GM19238 (cell line): ENCODE results near the gene ATG10.
"Not testable (repeated sequence)": the region's sequence is repeated elsewhere in the genome, so short reads cannot be mapped to it uniquely, and the experiment has no call there.

Experiments
- DNase-seq: peaks from one replicate; pipeline ENCODE4 v3.0.0; 2011; ENCODE audit warnings: low spot score; ENCODE audit not compliant: insufficient read length

Gene ATG10

DNA sequence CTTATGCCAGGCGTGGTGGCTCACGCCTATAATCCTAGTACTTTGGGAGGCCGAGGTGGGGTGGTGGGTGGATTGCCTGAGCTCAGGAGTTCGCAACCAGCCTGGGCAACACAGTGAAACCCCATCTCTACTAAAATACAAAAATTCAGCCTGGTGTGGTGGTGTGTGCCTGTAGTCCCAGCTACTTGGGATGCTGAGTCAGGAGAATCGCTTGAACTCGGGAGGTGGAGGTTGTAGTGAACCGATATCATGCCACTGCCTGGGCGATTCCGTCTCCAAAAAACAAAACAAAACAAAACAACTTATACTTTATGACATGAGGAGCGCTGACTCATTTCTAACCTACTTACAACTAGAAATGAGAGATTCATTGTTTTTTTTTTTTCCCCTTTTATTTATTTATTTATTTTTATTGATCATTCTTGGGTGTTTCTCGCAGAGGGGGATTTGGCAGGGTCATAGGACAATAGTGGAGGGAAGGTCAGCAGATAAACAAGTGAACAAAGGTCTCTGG is 10.4 kb downstream of the ATG10 start:
- not testable (repeated sequence) for DNase-seq

DNA sequence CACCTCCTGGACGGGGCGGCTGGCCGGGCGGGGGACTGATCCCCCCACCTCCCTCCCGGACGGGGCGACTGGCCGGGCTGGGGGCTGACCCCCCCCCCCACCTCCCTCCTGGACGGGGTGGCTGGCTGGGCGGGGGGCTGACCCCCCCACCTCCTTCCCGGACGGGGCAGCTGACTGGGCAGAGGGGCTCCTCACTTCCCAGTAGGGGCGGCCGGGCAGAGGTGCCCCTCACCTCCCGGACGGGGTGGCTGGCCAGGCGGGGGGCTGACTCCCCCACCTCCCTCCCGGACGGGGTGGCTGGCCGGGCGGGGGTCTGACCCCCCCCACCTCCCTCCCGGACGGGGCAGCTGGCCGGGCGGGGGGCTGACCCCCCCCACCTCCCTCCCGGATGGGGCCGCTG is 11.3 kb downstream of the ATG10 start:
- DNase-seq, result not testable (repeated sequence)

GRCh38 chr5:81983563-81983962 is 11.7 kb downstream of the ATG10 start:
- DNase-seq, result not testable (repeated sequence)

DNA sequence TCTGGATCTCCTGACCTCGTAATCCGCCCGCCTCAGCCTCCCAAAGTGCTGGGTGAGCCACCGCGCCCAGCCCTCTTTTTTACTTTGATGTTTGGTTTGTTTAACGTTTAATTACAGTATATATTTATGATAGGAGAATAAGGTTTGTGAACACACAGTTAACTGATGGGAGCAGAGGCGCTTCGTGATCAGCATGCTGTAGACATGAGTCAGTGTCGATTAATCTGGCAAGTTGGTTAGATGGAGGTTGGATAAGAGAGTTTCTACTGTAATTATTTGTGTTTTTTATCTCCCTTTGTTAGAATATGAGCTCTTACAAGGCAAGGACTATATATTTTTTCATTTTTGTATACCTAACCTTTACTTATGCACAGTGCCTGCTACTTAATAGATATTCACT is 14.3 kb downstream of the ATG10 start:
- no peak for DNase-seq

- DNase-seq, result no peak
These were observed 17.4 kb downstream of the ATG10 start for GRCh38 chr5:81989204-81989603.

DNA sequence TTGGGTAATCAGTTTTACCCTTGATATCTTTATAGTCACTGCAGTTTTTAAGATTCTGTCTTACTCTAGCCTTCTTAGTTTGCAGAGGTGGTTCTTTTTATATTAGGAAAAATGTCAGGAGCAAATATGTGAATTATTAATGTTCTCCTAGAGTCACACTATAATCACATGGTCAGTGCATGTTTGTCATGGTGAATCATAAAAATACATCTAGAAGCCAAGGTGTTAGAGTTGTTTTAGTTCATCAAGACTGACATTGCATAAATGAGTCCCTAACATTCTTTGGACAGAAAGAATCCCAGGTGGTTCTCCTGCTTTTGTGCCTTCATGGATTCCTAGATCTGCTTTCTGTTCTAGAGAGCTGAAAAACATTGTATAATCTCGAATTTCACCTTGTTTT is 22.9 kb downstream of the ATG10 start:
- DNase-seq, result no peak

DNA sequence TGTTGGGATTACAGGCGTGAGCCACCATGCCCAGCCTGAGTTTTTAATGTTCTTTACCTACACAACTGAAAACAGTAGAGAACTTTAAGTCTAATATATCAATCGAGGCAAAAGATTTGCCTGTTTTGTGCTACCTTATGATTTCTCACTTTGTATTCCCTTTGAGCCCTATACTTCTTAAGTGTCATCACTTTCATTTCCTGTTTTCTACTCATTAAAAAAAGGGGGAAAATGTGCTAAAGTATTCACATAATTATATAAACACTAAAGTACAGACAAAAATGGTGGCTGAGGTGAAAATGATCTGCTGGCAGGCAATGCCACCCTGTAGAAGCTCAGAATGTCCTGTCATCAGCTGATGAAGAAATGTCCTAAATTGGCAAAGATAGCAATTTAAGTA is 23.6 kb downstream of the ATG10 start:
- no peak for DNase-seq

GRCh38 chr5:82004511-82004910 is 32.7 kb downstream of the ATG10 start:
- no peak for DNase-seq

DNA sequence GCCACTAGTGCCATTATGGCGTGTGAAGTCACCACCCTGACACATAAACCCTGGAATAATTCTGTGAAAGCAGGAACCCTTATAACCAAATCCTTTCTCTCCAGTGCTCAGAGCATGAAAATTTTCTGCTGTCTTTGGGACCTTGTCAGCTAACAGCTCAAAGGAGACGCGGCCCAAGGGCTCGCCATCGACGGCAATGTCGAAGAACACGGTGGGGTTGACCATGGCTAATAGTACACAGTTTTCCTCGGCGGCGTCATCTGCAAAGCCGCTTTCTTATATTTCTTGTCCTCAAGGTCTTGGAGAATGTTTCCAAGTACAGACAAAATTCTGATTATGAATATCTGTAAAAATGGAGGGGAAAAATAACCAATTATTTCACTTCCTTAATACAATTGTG is 38.0 kb downstream of the ATG10 start:
- DNase-seq, result not testable (repeated sequence)

- no peak for DNase-seq
These were observed 38.9 kb downstream of the ATG10 start for GRCh38 chr5:82010696-82011095.

- no peak for DNase-seq
These were observed 39.9 kb downstream of the ATG10 start for GRCh38 chr5:82011761-82012160.

GRCh38 chr5:82014644-82015043 is 42.8 kb downstream of the ATG10 start:
- DNase-seq, result not testable (repeated sequence)

DNA sequence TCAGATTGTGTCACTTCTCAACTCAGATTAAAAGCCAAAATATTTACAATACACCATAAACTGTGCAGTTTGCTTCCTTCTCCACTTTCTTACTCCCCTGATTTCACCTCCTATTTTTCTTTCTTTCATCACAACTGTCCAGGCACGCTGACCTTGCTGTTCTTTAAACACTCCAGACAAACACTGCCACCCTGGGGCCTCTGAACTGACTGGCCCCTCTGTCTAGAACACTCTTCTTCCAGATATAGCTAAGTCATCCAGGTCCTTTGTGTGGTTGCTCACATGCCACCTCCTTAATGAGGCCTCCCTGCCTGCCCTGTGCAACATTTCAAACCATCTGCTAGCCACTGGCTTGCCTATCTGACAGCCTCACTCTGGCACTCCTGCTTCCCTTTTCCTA is 46.6 kb downstream of the ATG10 start:
- DNase-seq, result no peak

GRCh38 chr5:82019342-82020138 is 47.7 kb downstream of the ATG10 start:
- DNase-seq, result no peak

DNA sequence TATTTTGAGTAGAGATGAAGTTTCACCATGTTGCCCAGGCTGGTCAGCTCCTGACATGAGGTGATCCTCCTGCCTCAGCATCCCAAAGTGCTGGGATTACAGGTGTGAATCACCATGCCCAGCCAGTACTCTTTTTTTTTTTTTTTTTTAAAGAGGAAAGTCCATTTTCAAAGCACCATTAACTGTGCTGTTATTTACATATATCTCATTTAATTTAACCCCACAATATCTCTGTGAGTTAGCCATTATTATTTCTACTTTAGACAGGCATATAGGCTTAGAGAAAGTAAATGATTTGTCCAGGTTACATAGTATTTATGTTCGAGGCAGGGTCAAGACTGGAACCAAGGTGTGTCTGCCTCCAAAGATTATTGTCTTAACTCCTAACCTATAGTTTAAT is 50.7 kb downstream of the ATG10 start:
- DNase-seq, result no peak

GRCh38 chr5:82023644-82024043 is 51.8 kb downstream of the ATG10 start:
- no peak for DNase-seq

- DNase-seq, result no peak
These were observed 59.6 kb downstream of the ATG10 start for GRCh38 chr5:82031220-82032119.

DNA sequence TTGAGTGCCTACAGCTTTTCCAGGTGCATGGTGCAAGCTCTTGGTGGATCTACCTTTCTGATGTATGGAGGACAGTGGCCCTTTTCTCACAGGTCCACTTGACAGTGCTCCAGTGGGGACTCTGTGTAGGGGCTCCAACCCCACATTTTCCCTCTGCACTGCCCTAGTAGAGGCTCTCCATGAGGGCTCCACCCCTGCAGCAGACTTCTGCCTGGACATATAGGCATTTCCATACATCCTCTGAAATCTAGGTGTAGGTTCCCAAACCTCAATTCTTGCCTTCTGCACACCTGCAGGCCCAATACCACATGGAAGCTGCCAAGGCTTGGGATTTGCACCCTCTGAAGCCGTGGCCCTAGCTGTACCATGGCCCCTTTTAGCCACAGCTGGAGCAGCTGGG is 71.1 kb downstream of the ATG10 start:
- DNase-seq, result not testable (repeated sequence)

GRCh38 chr5:82044010-82044409 is 72.2 kb downstream of the ATG10 start:
- no peak for DNase-seq

GRCh38 chr5:82045554-82046275 is 73.9 kb downstream of the ATG10 start:
- DNase-seq, result no peak

DNA sequence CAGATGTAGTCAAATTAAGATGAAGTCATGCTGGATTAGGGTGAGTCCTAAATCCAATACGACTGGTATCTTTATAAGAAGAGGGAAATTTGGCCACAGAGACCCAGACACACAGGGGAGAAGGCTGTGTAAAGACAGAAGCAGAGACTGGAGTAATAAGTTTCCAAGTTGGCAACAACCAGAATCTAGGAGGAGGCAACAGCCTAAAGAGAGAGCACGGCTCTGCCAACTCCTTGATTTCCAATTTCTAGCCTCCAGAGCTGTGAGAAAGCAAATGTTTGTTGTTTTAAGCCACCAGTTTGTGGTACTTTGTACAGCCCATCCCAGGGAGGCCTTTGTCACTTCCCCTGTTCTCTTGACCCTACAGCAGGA is 74.4 kb downstream of the ATG10 start:
- DNase-seq, result no peak

GRCh38 chr5:82050955-82051354 is 79.1 kb downstream of the ATG10 start:
- DNase-seq, result no peak
